ENCODE data around the gene PNPLA7. TPM values are rescaled to one million over a fixed set of nuclear protein-coding genes. Genes with fewer than 3 reads are reported as not detected.
"Not testable (repeated sequence)": the region's sequence is repeated elsewhere in the genome, so short reads cannot be mapped to it uniquely, and the experiment has no call there.

The PNPLA7 gene
- total RNA-seq, 1 donor from 2014 or later, result 2.4 TPM

GRCh38 chr9:137543237-137543963 lies 6.8 kb downstream of the PNPLA7 start:
- no peak for DNase-seq (ENCODE audit: extremely low read depth, low read depth, low spot score)

GRCh38 chr9:137542486-137542885 lies 7.7 kb downstream of the PNPLA7 start:
- no peak for DNase-seq (ENCODE audit: extremely low read depth, low read depth, low spot score)

GRCh38 chr9:137540536-137540935 lies 9.7 kb downstream of the PNPLA7 start:
- no peak for DNase-seq (ENCODE audit: extremely low read depth, low read depth, low spot score)

- no peak for DNase-seq (ENCODE audit: extremely low read depth, low read depth, low spot score)
These were observed 12.1 kb downstream of the PNPLA7 start for GRCh38 chr9:137538058-137538457.

DNA sequence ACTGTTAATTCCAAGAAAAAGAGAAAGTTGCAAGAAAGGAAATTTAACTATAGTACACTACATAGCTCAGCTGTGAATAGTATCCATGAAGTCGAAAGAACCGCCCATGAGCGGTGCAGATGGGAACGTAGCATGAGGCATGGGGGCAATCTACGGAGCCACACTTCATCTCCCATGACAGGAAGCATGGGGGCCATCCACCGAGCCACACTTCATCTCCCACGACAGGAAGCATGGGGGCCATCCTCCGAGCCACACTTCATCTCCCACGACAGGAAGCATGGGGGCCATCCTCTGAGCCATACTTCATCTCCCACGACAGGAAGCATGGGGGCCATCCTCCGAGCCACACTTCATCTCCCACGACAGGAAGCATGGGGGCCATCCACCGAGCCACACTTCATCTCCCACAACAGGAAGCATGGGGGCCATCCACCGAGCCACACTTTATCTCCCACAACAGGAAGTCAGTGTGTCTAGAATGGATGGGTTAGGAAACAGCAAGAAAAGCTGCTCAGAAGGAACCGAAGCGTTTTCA lies 13.5 kb downstream of the PNPLA7 start:
- DNase-seq (ENCODE audit: extremely low read depth, low read depth, low spot score), result not testable (repeated sequence)

DNA sequence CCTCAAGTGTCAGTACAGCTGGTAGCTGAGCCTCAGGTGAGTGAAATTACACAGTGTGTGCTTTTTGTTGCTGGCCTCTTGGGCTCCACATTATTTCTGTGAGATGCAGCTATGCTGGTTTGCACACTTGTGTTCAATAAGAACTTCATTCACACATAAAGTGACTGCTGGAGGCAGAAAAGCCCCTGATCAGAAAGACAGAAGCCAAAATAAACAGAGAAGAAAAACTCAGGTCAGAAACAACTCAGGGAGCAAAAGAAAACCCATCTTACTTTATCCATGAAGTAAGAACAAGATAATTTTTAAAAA lies 15.1 kb downstream of the PNPLA7 start:
- no peak for DNase-seq (ENCODE audit: extremely low read depth, low read depth, low spot score)

DNA sequence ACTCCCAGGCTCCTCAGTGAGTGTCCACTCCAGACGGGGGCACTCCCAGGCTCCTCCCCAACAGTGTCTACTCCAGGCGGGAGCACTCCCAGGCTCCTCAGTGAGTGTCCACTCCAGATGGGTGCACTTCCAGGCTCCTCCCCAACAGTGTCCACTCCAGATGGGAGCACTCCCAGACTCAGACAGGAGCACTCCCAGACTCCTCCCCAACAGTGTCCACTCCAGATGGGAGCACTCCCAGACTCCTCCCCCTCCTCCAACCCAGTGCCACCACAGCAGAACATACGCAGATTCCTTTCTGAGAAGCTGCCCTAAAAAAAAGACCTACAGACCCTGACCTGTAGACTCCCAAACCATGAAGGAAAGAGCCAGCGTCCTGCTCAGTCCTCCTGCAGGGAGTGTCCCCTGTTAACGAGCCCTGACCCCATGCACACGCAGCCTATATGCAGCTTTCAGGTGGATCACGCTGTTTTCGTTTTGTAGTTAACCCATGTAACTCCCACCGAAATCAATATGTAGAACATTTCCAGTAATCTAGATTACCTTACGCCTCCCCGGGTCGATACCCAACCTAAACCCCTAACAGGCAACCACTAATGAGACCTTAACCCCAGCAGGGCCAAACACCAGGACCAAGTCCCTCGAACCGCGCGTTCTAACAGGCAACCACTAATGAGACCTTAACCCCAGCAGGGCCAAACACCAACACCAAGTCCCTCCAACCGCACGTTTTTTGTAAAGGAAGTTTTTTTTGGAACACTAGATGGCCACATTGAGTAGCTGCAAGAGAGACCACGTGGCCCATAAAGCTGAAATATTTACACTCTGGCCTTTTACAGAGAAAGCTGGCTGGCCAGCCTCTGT lies 15.7 kb downstream of the PNPLA7 start:
- DNase-seq (ENCODE audit: extremely low read depth, low read depth, low spot score), result peak; percentile 39

DNA sequence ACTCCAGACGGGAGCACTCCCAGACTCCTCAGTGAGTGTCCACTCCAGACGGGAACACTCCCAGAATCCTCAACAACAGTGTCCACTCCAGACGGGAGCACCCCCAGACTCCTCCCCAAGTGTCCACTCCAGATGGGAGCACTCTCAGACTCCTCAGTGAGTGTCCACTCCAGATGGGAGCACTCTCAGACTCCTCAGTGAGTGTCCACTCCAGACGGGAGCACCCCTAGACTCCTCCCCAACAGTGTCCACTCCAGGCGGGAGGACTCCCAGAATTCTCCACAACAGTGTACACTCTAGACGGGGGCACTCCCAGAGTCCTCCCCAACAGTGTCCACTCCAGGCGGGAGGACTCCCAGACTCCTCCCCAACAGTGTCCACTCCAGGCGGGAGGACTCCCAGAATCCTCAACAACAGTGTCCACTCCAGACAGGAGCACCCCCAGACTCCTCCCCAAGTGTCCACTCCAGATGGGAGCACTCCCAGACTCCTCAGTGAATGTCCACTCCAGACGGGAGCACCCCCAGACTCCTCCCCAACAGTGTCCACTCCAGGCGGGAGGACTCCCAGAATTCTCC lies 17.2 kb downstream of the PNPLA7 start:
- DNase-seq (ENCODE audit: extremely low read depth, low read depth, low spot score), result not testable (repeated sequence)

DNA sequence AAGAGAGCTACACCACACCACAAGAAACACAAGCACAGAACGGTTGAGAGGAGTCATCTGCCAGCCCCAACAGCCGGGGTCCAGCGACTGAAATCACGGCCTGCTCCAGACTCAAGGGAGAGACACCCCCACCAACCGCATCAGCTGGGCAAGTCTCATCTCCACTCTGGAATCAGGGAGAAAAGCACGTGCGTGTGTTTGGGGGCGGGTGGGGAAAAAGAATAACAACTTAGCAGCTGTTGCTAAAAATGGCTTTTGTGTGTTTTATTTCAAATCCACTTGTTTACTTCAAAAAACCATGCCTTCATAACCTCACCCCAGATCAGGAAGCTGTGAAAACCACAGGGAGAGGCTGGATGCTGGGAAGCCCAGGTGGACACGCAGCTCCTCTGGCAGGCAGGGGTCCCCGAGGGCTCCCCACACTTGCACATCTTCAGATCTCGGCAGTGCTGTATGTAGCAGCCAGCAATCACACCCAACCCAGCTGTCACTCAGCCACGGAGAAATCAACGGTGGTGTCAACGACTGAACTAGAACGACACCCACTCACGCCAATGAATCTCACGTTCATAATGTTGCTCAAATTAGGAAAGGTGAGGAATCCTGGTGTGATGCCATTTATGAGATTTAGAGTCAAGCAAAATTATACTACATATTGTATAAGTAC lies 19.0 kb downstream of the PNPLA7 start:
- DNase-seq (ENCODE audit: extremely low read depth, low read depth, low spot score), result no peak

GRCh38 chr9:137530331-137530730 lies 19.9 kb downstream of the PNPLA7 start:
- no peak for DNase-seq (ENCODE audit: extremely low read depth, low read depth, low spot score)

- DNase-seq (ENCODE audit: extremely low read depth, low read depth, low spot score), result no peak
These were observed 25.3 kb downstream of the PNPLA7 start for GRCh38 chr9:137524981-137525317.

GRCh38 chr9:137524161-137524980 lies 25.8 kb downstream of the PNPLA7 start:
- DNase-seq (ENCODE audit: extremely low read depth, low read depth, low spot score), result no peak

DNA sequence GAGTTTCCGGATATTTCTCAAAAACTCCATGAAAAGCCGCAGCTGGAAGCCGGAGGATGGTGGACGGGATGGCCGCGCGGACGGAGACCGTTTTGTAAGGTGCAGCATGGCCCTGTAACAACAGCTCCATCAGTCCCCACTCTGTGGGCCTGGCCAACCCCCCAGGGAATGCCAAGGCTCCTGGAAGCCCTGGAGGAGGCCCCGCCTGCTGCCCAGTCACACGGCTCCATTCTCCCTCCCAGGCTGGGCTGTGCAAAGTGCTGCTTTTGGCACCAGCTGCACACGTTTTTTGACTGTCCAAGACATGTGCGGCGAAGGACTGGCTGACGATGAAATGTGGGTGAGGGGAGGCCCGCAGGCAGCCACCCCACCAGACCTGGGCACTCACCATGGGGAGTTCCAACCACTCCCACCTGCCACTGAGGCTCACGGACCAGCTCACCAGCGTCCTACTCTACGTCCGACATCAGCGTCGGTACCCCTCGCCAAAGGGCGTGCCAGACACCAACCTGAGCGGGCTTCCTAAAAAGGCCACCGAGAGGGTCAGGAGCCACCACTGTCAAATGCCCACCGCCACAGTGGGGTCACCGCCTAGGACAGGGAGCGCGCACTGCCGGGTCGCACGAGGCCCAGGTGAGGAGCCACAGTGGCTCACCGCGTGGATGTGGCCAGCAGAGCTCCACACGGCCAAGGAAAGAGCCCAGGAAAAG lies 27.3 kb downstream of the PNPLA7 start:
- no peak for DNase-seq (ENCODE audit: extremely low read depth, low read depth, low spot score)

DNA sequence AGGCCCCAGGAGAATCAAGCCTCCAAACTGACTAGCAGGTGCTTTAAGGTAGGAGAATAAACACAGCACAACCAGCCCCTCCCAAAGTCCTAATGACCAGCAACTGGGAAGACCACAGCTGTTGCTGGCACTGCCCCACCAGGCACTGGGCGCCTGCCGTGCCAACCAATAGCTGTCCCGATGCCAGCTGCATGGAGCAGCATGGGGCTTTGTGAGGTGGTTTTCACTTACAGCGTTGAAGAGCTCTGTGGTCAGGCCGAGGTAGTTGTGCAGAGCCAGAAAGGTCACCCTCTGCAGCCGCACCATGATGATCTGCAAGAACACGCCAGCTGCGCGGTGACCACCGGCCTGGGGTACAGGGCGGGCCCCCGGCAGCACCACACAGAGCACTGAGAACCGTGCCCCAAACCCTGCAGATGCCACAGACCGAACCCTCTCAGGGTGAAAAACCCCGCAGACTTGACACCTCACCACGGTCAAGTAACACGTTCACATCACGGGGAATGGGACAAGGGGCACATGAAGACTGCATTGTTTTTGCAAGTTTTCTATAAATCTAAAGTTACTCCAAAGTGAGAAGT lies 28.7 kb downstream of the PNPLA7 start:
- no peak for DNase-seq (ENCODE audit: extremely low read depth, low read depth, low spot score)

GRCh38 chr9:137520614-137521404 lies 29.4 kb downstream of the PNPLA7 start:
- no peak for DNase-seq (ENCODE audit: extremely low read depth, low read depth, low spot score)

DNA sequence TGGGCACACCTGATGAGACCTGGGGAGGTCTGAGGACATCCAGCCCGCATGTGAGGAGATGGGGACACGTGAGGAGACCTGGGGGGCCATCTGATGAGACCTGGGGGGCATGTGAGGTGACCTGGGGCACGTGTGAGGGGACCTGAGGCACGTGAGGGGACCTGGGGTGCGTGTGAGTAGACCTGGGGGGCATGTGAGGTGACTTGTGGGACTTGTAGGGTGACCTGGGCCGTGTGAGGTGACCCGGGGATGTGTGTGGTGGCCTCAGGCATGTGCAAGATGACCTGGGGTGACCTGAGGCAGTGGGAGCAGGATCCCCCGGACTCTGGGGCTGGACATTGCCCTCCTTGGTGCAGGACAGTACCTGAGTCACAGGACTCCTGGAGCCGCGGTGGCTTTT lies 30.6 kb downstream of the PNPLA7 start:
- DNase-seq (ENCODE audit: extremely low read depth, low read depth, low spot score), result no peak

DNA sequence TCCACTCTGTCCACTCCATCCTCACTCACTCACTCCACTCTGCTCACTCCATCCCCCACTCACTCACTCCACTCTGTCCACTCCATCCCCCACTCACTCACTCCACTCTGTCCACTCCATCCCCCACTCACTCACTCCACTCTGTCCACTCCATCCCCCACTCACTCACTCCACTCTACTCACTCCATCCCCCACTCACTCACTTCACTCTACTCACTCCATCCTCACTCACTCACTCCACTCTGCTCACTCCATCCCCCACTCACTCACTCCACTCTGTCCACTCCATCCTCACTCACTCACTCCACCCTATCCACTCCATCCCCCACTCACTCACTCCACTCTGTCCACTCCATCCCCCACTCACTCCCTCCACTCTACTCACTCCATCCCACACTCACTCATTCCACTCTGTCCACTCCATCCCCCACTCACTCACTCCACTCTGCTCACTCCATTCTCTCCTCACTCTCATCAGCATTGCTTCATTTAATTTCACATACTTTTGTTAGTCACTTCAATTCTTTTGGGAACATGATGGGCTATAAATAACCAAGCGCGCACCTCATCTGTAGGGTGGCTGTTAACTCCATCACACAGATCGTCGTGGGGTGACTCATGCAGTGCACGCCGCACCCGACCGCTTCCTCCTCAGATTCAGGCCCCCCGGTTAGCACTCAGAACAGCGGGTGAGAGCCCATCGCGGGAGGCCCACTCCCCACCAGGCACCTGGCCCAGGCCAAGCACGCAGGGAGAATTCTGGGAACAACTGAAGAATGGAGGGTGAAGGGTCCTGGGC lies 31.3 kb downstream of the PNPLA7 start:
- DNase-seq (ENCODE audit: extremely low read depth, low read depth, low spot score), result not testable (repeated sequence)
